Measurements from ENCODE around the gene GPR42. TPM values are rescaled to one million over a fixed set of nuclear protein-coding genes. Genes with fewer than 3 reads are reported as not detected.

GPR42 gene
- total RNA-seq = not detected in 2 replicates

GRCh38 chr19:35370722-35371121 lies at the start of gene GPR42:
GPR42 (plus strand) TSS chr19:35371068; CDS start chr19:35371360, 292 bp downstream.
- DNase-seq (ENCODE audit: extremely low read depth, low read depth, low spot score) = no peak

GRCh38 chr19:35321291-35321690 lies 49.6 kb upstream of the GPR42 start:
- DNase-seq (ENCODE audit: extremely low read depth, low read depth, low spot score) = no peak

- no peak for DNase-seq (ENCODE audit: extremely low read depth, low read depth, low spot score)
Observed at GRCh38 chr19:35322014-35322413, 48.9 kb upstream of the GPR42 start.

- no peak for DNase-seq (ENCODE audit: extremely low read depth, low read depth, low spot score)
Observed at GRCh38 chr19:35327642-35328041, 43.2 kb upstream of the GPR42 start.

GRCh38 chr19:35328851-35329285 lies 42.0 kb upstream of the GPR42 start, which contains the start of gene CD22:
CD22 (plus strand) TSS chr19:35329187; CDS start chr19:35332041, 2,854 bp downstream.
- no peak for DNase-seq (ENCODE audit: extremely low read depth, low read depth, low spot score)

GRCh38 chr19:35329323-35329722 lies 41.5 kb upstream of the GPR42 start:
- DNase-seq (ENCODE audit: extremely low read depth, low read depth, low spot score) = no peak

- DNase-seq (ENCODE audit: extremely low read depth, low read depth, low spot score) = no peak
Observed at GRCh38 chr19:35330475-35330874, 40.4 kb upstream of the GPR42 start.

GRCh38 chr19:35331551-35332214 lies 39.2 kb upstream of the GPR42 start:
- DNase-seq (ENCODE audit: extremely low read depth, low read depth, low spot score) = no peak

- no peak for DNase-seq (ENCODE audit: extremely low read depth, low read depth, low spot score)
Observed at GRCh38 chr19:35332817-35333216, 38.1 kb upstream of the GPR42 start.

GRCh38 chr19:35334144-35334753 lies 36.6 kb upstream of the GPR42 start:
- no peak for DNase-seq (ENCODE audit: extremely low read depth, low read depth, low spot score)

GRCh38 chr19:35336166-35336955 lies 34.5 kb upstream of the GPR42 start:
- DNase-seq (ENCODE audit: extremely low read depth, low read depth, low spot score) = no peak

GRCh38 chr19:35337097-35337983 lies 33.5 kb upstream of the GPR42 start:
- DNase-seq (ENCODE audit: extremely low read depth, low read depth, low spot score) = no peak

GRCh38 chr19:35337984-35338296 lies 32.9 kb upstream of the GPR42 start:
- DNase-seq (ENCODE audit: extremely low read depth, low read depth, low spot score) = no peak

- no peak for DNase-seq (ENCODE audit: extremely low read depth, low read depth, low spot score)
Observed at GRCh38 chr19:35340431-35340830, 30.4 kb upstream of the GPR42 start.

- no peak for DNase-seq (ENCODE audit: extremely low read depth, low read depth, low spot score)
Observed at GRCh38 chr19:35341006-35341405, 29.9 kb upstream of the GPR42 start.

GRCh38 chr19:35341565-35342225 lies 29.2 kb upstream of the GPR42 start:
- no peak for DNase-seq (ENCODE audit: extremely low read depth, low read depth, low spot score)

- DNase-seq (ENCODE audit: extremely low read depth, low read depth, low spot score) = no peak
Observed at GRCh38 chr19:35342430-35342829, 28.4 kb upstream of the GPR42 start.

- DNase-seq (ENCODE audit: extremely low read depth, low read depth, low spot score) = no peak
Observed at GRCh38 chr19:35344511-35345031, 26.3 kb upstream of the GPR42 start.

- no peak for DNase-seq (ENCODE audit: extremely low read depth, low read depth, low spot score)
Observed at GRCh38 chr19:35345671-35346111, 25.2 kb upstream of the GPR42 start.

Data from glomerular endothelial cell (primary cell).